Mucosa of descending colon (tissue), 3 donors: ENCODE measurements around the gene SDK1. TPM values are rescaled to one million over a fixed set of nuclear protein-coding genes. Genes with fewer than 3 reads are reported as not detected.

Experiments used
- ATAC-seq: fragments of 200-7000 bp; cut with Tn5 transposase; one replicate; pipeline ENCODE4 v1.9.1; 2020; ENCODE audit warnings: mild to moderate bottlenecking, moderate library complexity
- DNase-seq, 3 donors: peaks; one replicate each; pipeline ENCODE4 v3.0.0-alpha.2; 2020
- H3K36me3 ChIP-seq: fragments of 200-600 bp; one replicate; pipeline ENCODE4 v1.8.0; 2021; ENCODE audit warnings: low read depth, mild to moderate bottlenecking
- H3K4me1 ChIP-seq: fragments of 200-600 bp; one replicate; pipeline ENCODE4 v1.8.0; 2021; ENCODE audit warnings: low read depth, mild to moderate bottlenecking
- H3K4me3 ChIP-seq: fragments of 200-600 bp; one replicate; pipeline ENCODE4 v1.8.0; 2021; ENCODE audit warnings: mild to moderate bottlenecking
- H3K9me3 ChIP-seq: fragments of 200-600 bp; one replicate; pipeline ENCODE4 v1.8.0; 2021; ENCODE audit warnings: mild to moderate bottlenecking
- intact Hi-C, 2 donors: fragments of 100-400 bp; cut with DNase I in 1 of 2; cut with micrococcal nuclease in 1 of 2; formaldehyde crosslinking; loops; one replicate each; pipeline versions ENCODE4 v1.11.0 to v1.11.1; 2022; cut with DNase I, micrococcal nuclease
- total RNA-seq, 3 donors: library from RNA; stranded (reverse); fragmentation: NEBNext Ultra II Directional in 2 of 3; extraction: Animal tissue kit (Norgen Biotek cat#: 25700) in 2 of 3; gene quantifications; one replicate each; pipeline versions ENCODE4 v1.2.1 to v1.2.4, GENCODE V29; 2021 to 2023
- TF ChIP-seq, protein P1 (sequence below): fragments of 200-600 bp; IDR thresholded peaks from one replicate; pipeline ENCODE4 v1.8.0; 2022; ENCODE audit warnings: antibody characterized with exemption, mild to moderate bottlenecking
- donor health status: DM: no; HTN: no; CAD: no; lungs with moderate emphysema.
- donor health status: DM: no; HTN: no; CAD: no.
- donor health status: DM: no; HTN: yes; CAD: no.

The SDK1 gene
- total RNA-seq, 3 donors from 2014 or later: 2.7 to 20.2 (median 4.2) TPM

DNA sequence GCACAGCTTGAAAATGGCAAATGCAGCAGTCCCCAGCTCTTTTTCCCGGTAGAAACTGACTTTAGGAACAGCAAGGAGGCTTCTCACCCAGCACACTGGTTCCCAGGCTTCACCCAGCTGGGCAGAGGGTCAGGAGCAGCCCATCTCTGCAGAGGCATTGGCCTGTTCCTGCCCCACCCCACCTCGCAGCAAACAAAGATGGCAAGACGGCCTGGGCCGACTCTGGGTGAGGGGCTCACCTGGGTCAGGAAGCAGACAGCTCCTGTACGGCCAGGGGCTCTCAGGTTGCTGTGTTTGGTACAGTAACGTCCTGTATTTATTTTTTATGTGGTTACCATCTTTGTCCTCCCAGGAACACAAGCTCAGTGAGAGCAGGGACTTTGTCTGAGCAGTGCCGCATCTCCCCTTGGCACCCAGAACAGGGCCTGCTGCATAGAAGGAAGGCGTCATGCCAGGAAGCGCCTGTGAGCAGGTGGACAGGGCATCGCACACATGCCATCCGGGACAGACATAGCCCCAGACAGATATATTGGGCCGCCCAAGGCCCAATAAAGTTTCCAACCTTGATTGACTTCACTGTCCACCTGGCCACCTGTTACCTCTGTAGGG, 796.1 kb downstream of the SDK1 start:
- intact Hi-C loops: no loop called here
- H3K4me3 ChIP-seq: no peak overlapping the region
- ATAC-seq: no peak
- peaks cover 2% of the 10 kb centered on the region for H3K4me1 ChIP-seq
- no peaks in the 10 kb centered on the region for H3K9me3 ChIP-seq
- TF ChIP-seq, protein P1, sequence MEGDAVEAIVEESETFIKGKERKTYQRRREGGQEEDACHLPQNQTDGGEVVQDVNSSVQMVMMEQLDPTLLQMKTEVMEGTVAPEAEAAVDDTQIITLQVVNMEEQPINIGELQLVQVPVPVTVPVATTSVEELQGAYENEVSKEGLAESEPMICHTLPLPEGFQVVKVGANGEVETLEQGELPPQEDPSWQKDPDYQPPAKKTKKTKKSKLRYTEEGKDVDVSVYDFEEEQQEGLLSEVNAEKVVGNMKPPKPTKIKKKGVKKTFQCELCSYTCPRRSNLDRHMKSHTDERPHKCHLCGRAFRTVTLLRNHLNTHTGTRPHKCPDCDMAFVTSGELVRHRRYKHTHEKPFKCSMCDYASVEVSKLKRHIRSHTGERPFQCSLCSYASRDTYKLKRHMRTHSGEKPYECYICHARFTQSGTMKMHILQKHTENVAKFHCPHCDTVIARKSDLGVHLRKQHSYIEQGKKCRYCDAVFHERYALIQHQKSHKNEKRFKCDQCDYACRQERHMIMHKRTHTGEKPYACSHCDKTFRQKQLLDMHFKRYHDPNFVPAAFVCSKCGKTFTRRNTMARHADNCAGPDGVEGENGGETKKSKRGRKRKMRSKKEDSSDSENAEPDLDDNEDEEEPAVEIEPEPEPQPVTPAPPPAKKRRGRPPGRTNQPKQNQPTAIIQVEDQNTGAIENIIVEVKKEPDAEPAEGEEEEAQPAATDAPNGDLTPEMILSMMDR: no peak
- H3K36me3 ChIP-seq: no peaks in the 10 kb centered on the region
- no peak for DNase-seq

DNA sequence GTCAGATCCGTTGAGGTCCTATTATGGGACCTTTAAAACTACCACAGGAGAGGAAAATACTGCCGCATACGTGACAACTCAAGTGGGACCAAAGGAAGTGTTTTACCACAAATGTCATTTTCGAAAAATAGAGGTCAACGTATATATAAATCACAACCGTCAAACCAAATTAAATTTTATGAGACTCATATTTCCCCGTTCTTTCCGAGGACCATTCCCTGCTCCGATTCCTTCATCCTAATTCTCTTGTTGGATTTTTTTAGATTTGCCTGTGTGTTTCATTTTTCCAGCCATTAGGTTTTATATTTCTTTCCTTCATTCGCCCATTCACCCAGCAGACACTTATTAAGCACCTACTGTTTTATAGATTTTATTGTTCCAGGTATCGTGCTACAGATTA, 797.1 kb downstream of the SDK1 start:
- no peak for ATAC-seq
- intact Hi-C loops: no loop called here
- DNase-seq: no peak
- no peaks in the 10 kb centered on the region for H3K4me1 ChIP-seq
- no peaks in the 10 kb centered on the region for H3K9me3 ChIP-seq
- H3K4me3 ChIP-seq: no peak overlapping the region
- TF ChIP-seq, protein P1: no peak
- no peaks in the 10 kb centered on the region for H3K36me3 ChIP-seq

DNA sequence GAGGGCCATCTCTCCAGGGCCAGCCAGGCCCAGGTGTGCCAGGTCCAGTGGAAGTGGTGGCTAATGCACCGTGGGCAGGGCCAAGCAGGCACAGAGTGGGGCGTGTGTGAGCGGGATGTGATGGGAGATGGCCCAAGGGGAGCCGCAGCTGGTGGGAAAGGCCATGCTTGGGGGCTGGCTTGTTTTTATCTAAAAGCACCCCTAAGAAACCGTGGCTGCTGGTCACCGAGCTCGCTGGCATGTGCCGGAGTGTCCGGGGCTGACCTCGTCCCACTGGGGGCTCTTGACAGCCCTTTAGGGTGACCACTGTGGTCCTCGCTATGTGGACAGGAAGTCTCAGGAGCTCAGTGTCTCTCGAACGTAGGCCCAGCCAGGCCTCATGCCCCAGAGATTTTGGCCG, 798.6 kb downstream of the SDK1 start:
- no peak for DNase-seq
- Histone ChIP-seq H3K9me3 (no peaks in the 10 kb centered on the region), H3K4me3 (no peak overlapping the region), H3K4me1 (no peaks in the 10 kb centered on the region), H3K36me3 (no peaks in the 10 kb centered on the region)
- TF ChIP-seq, protein P1: no peak
- no peak for ATAC-seq
- intact Hi-C loops: no loop called here

DNA sequence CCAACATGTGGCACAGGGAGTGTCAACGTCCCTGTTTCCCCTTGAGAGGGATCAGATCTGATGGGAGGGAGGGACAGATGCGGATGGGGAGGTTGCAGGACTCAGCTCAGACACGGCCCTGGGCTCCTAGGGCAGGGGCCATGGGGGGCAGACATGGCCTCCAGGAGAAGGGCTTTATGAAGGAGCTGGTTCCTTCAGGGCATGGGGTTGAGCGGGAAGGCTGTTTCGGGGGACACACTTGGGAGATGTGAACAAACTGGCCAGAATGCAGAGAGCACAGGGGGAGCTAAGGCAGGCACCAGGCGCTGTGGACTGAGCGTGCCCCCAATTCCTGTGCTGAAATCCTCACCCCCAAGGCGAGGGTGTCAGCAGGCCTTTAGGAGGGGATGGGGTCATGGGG, 799.1 kb downstream of the SDK1 start:
- intact Hi-C loops: no loop called here
- Histone ChIP-seq H3K4me3 (no peak overlapping the region), H3K36me3 (no peaks in the 10 kb centered on the region), H3K4me1 (no peaks in the 10 kb centered on the region), H3K9me3 (no peaks in the 10 kb centered on the region)
- DNase-seq (no peak), ATAC-seq (no peak)
- TF ChIP-seq, protein P1: no peak

DNA sequence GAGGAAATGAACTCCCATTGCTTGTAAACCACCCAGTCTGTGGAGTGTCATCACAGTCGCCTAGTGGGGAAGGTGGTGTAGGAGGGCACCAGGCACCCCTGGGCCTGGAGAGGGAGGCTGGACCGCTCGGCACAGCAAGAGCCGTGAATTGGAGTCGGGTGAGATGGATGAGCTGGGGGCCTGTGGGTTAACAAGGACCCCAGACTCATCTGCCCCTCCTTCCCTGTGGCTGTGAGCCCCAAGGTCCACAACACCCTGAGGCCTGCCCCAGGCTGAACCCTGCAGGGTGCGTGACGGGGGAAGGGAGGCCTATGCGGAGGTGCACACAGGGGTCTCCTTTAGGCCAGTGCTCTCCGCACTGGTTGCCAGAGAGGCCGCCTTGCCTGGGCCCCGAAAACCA, 799.6 kb downstream of the SDK1 start:
- Histone ChIP-seq H3K36me3 (no peaks in the 10 kb centered on the region), H3K9me3 (no peaks in the 10 kb centered on the region), H3K4me1 (no peaks in the 10 kb centered on the region), H3K4me3 (no peak overlapping the region)
- intact Hi-C loops: no loop called here
- ATAC-seq: no peak
- DNase-seq: no peak
- TF ChIP-seq, protein P1: no peak
